Neural crest cell (in vitro differentiated cells): ENCODE results near the gene S100PBP. TPM values are rescaled to one million over a fixed set of nuclear protein-coding genes. Genes with fewer than 3 reads are reported as not detected.

Experiments
- DNase-seq: peaks from one replicate; pipeline ENCODE4 v3.0.0; 2021; ENCODE audit warnings: low read depth, mixed read lengths, low spot score
- H3K27ac Mint-ChIP-seq: one replicate; pipeline ENCODE4 v1.8.0; 2021; ENCODE audit warnings: mild to moderate bottlenecking, mixed read lengths; ENCODE audit not compliant: unreplicated experiment
- H3K27me3 Mint-ChIP-seq: 2 replicates; pipeline ENCODE4 v1.8.0; 2021; ENCODE audit warnings: low read depth, mild to moderate bottlenecking, mixed read lengths
- H3K36me3 Mint-ChIP-seq: 2 replicates; pipeline ENCODE4 v1.8.0; 2021; ENCODE audit warnings: low read depth, mild to moderate bottlenecking, mixed read lengths
- H3K4me1 Mint-ChIP-seq: 2 replicates; pipeline ENCODE4 v1.8.0; 2021; ENCODE audit warnings: mixed read lengths
- H3K4me3 Mint-ChIP-seq: one replicate; pipeline ENCODE4 v1.8.0; 2021; ENCODE audit warnings: mild to moderate bottlenecking, mixed read lengths
- H3K9me3 Mint-ChIP-seq: 2 replicates; pipeline ENCODE4 v1.8.0; 2021; ENCODE audit warnings: mixed read lengths
- total RNA-seq: library from RNA; stranded (reverse); gene quantifications from 2 replicates; pipeline ENCODE4 v1.2.1, GENCODE V29; 2021
- TF ChIP-seq, protein P1 (sequence below): fragments of 200-600 bp; sonication (generic); conservative IDR thresholded peaks from 2 replicates; pipeline ENCODE4 v1.5.0; 2021; ENCODE audit warnings: antibody characterized with exemption, mild to moderate bottlenecking

The S100PBP gene
- total RNA-seq, 1 donor from 2014 or later: 55.0 TPM

DNA sequence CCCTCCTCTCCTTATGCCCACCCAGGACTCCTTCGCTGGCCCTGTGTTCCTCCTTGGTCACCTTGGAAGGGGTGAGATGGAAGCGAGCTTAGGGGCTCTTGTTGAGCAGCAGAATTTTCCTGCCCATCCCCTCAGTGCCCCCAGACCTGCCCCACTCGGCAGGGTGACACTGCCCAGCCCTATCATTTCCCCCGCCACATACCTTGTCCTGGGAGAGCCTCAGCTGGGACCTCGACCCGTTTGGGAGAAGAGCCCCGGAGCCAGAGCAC is 54.7 kb downstream of the S100PBP start:
- H3K36me3 Mint-ChIP-seq: no peaks in the 10 kb centered on the region
- no peaks in the 10 kb centered on the region for H3K9me3 Mint-ChIP-seq
- peak overlapping the region; percentile 81 for H3K4me3 Mint-ChIP-seq
- peaks cover 42% of the 10 kb centered on the region for H3K27me3 Mint-ChIP-seq
- TF ChIP-seq, protein P1, sequence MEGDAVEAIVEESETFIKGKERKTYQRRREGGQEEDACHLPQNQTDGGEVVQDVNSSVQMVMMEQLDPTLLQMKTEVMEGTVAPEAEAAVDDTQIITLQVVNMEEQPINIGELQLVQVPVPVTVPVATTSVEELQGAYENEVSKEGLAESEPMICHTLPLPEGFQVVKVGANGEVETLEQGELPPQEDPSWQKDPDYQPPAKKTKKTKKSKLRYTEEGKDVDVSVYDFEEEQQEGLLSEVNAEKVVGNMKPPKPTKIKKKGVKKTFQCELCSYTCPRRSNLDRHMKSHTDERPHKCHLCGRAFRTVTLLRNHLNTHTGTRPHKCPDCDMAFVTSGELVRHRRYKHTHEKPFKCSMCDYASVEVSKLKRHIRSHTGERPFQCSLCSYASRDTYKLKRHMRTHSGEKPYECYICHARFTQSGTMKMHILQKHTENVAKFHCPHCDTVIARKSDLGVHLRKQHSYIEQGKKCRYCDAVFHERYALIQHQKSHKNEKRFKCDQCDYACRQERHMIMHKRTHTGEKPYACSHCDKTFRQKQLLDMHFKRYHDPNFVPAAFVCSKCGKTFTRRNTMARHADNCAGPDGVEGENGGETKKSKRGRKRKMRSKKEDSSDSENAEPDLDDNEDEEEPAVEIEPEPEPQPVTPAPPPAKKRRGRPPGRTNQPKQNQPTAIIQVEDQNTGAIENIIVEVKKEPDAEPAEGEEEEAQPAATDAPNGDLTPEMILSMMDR: no peak
- no peak overlapping the region for H3K27ac Mint-ChIP-seq
- DNase-seq: no peak
- peaks cover 30% of the 10 kb centered on the region for H3K4me1 Mint-ChIP-seq

DNA sequence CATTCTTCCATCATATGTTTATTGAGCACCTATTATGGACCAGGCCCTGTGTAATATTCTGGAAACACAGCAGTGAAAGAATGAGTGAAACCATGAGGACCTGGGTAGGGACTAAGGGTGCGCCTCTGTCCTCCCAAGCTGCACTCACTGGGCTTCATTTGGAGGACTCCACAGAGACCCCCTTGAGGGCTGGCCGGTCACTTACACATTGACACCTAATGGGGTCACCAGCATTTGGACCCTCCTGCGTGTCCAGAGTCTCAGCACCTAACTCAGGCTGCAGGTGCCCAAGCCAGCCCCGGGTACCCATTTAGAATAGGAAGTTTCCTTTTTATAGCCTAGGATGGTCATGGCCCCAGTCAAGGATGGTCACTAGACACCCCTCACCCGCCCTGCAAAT is 56.0 kb downstream of the S100PBP start:
- TF ChIP-seq, protein P1: no peak
- Mint-ChIP-seq H3K27ac (no peak overlapping the region), H3K4me1 (peaks cover 37% of the 10 kb centered on the region), H3K9me3 (no peaks in the 10 kb centered on the region), H3K36me3 (no peaks in the 10 kb centered on the region), H3K27me3 (peaks cover 51% of the 10 kb centered on the region), H3K4me3 (no peak overlapping the region)
- no peak for DNase-seq

DNA sequence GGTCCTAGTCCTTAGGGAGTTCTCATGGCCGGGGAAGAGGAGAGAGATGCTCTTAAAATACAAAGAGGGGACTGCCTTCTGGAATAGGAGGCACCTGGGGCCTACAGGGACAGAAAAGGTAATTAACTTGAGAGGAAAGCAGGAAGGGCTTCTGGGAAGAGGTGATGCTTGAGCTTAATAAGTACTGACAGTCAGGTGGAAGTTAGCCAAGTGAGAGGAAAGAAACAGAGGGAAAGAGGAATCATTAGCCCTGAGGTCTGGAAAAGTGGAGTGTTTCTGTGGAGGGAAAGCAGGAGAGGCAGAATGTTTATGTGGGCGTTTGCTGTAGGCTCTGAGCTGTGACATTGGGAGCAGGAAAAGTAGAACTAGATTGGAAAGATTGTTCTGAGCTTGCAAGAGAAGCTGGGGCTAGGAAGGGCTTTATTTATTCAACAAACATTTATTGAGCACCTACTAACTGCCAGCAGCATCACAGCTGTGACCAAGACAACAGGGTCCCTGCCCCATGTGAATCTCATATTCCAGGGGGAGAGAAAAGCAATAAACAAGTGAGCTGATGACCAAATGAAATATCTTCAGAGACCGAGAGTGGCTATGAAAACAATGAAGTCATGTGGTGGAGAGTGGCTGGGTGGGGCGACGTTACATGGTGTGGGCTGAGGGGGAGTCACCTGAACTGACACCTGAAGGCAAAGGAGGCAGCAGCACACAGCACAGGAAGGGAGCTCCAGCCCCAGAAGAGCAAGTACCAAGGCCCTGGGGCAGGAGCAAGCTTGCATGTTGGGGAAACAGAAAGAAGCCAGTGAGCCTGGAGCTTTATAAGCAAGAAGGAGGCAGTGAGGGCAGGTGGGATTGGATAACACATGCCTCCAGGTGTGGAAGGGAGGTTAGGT is 57.7 kb downstream of the S100PBP start:
- DNase-seq: no peak
- Mint-ChIP-seq H3K27me3 (peaks cover 40% of the 10 kb centered on the region), H3K27ac (no peak overlapping the region), H3K9me3 (no peaks in the 10 kb centered on the region), H3K4me3 (no peak overlapping the region), H3K4me1 (peaks cover 27% of the 10 kb centered on the region), H3K36me3 (no peaks in the 10 kb centered on the region)
- TF ChIP-seq, protein P1: no peak

DNA sequence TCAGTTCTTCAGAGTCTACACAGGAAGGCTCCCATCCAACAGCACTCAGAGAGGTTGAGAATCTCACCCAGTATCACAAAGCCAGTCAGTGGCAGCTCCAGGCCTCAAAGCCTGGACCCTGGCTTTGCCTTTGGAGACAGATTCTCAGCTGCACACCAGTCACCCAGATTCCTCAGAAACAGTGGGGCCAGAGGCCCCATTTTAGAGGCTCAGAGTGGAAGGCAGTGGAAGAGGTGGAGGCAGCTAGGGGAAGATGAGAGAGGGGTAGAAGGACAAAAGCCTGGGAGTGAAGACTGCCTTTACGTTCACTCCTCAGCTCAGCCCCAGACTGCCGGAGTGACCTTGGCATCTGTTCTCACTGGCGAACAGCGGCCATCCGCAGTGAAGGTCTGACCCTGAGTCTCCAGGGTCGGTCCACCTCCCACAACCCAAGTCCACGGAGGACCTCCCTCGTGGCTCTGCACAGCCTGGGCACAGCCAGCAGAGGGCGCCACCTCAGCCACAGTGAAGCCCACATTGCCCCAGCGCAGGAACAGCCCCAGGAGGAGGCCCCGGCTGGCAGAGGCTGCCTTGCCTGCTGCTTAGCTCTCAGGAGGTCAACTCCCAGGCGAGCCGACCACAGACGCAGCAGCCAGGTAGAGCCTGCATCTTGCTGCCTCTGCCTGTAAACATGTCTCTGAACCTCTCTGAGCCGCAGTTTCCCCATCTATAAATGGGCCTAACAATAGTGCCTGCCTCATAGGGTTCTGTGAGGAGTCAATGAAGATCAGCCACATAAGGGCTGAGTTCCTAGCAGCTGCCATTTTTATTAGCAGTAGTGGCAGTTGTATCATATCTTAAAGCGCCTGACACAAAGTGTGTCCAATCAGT is 59.1 kb downstream of the S100PBP start:
- Mint-ChIP-seq H3K27me3 (peaks cover 39% of the 10 kb centered on the region), H3K4me1 (peaks cover 21% of the 10 kb centered on the region), H3K36me3 (no peaks in the 10 kb centered on the region), H3K9me3 (no peaks in the 10 kb centered on the region), H3K27ac (no peak overlapping the region), H3K4me3 (no peak overlapping the region)
- TF ChIP-seq, protein P1: peak; percentile 71
- peak; percentile 49 for DNase-seq

DNA sequence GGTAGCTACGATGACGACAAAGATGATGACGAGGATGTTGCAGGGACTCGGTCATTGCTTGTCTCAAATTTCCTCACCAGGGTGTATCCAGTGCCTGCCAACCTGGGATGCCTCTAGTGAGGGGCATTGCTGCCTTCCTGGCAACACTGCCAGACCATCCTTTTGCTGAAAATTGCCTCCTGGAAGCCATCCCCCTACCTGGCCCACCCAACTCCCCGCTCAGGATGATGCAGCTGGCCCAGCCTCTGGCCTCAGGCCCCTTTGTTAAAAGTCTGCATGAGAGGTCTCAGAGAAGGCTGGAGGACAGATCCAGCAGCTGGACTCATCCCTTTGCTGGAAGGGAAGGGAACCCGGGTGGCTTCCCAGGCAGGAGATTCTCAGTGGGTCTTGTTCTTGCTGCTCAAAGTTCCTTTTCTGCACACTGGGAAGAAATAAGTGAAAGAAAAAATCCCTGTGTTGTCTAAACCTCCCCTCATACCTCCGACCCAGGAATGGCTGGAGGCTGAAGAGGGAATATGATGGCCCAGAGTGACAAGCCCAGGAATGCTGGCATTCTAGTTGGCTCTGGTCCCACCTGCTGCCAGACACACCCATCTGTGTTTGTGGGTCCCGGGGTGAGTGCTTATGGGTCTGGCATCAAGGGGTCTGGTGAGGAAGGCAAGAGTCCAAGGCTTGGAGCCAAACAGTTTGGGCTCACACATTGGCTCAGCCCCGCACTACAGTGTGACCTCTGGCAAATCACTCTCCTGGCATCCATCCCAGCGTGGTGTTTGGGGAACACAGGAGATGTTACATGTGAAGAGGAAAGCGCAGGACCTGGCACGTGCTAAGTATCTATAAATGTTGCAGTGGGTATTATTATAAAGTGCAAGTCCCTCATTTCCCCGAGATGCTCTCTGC is 60.0 kb downstream of the S100PBP start:
- Mint-ChIP-seq H3K27ac (no peak overlapping the region), H3K4me1 (peaks cover 20% of the 10 kb centered on the region)
- TF ChIP-seq, protein P1: no peak

More for the DNA sequence above, 60.0 kb downstream of the S100PBP start:
- H3K36me3 Mint-ChIP-seq: no peaks in the 10 kb centered on the region
- no peak for DNase-seq
- no peaks in the 10 kb centered on the region for H3K9me3 Mint-ChIP-seq
- H3K4me3 Mint-ChIP-seq: no peak overlapping the region
- peaks cover 33% of the 10 kb centered on the region for H3K27me3 Mint-ChIP-seq
